HG02970 (cell line): ENCODE data around the gene DPH1.

Source experiments
- ATAC-seq: cut with Tn5 transposase; IDR thresholded peaks from one replicate; pipeline ENCODE4 v1.9.1; 2021; ENCODE audit warnings: mild to moderate bottlenecking, moderate library complexity, moderate number of reproducible peaks; ENCODE audit not compliant: unreplicated experiment, low FRiP score

The DPH1 gene

DNA sequence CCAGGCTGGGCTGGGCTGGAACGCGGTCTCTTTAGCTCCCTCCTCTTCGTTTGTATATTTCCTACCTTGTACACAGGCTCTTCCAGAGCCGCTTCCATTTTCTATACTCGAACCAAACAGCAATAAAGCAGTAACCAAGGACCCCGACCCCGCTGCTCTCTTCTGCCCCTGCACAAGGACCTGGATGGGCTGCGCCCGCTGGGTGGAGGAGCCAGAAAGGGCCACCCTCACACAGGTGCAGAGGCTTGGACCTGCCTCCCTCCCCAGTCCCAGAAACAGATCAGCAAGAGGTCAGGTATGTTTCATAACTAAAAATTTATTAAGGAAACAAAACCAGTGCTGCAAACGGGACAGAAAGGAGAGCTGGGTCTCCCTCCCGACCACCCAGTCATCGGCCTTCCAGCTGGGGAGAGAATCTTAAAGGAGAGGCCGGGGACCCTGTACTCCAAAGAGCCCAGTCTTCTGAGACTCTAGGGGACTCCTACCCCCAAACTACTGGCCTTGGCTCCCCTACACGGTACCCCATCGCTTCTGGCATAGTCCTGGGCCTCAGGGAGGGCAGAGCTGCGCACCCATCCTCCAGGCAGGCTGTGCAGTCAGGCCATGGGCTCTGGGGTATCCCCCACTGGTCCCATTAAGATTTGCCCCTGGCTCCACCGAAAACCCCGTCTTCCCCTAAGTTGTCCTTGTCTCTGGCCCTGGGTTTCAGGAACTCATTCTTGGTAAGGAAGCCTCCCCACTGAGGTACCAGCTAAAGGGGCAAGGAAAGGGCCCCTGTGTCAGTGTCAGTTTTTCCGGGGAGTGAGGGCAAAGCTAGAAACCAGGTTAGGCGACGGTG is 29.8 kb downstream of the DPH1 start:
- ATAC-seq: no peak

DNA sequence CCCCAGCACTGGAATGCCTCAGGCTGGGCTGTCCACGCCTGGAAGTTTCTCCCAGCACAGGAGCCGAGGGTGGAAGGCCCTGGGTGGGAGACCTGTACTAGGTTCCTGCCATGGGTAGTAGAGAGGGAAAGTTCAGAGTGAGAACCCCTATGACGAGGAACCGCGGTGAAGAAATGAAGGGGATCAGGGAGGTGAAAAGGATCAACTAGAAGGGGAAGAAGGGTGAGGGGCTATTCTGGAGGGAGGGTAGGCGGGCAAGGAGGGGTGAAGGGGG is 30.4 kb downstream of the DPH1 start:
- ATAC-seq: no peak

DNA sequence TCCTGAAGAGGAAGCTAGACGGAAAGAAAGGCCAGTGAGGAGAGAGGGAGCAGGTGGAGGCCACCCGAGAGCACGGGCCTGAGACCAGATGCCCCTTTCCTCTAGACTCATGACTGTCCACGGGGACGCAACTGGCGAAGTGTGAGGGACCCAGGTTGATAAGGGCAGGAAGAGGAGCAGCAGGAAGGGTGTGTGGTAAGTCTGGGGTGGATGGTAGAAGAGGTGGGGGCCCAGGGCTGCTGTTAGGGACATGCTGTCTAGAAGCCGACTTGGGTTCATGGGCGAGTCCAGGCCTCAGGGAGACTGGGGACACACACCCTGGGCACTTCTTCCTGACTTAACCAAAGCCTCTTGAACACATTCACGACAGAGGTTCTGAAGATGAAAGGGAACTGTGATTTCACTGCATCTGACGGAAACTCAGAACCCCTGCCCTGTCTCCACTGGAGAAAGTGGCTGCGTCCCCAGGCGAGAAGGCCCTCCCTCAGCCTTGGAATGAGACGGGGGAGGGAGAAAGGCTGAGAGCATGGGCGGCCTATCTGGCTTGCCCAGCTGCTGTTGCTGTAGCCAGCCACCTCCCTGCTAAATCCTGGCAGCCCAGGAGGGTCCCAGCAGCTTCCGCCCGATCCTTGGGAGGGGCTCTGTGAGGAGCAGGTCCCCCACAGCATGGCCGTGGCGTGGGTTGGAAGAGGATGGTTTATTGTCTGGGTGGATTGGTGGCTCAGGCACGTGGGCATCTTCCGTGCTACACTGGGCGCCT is 30.9 kb downstream of the DPH1 start:
- no peak for ATAC-seq

DNA sequence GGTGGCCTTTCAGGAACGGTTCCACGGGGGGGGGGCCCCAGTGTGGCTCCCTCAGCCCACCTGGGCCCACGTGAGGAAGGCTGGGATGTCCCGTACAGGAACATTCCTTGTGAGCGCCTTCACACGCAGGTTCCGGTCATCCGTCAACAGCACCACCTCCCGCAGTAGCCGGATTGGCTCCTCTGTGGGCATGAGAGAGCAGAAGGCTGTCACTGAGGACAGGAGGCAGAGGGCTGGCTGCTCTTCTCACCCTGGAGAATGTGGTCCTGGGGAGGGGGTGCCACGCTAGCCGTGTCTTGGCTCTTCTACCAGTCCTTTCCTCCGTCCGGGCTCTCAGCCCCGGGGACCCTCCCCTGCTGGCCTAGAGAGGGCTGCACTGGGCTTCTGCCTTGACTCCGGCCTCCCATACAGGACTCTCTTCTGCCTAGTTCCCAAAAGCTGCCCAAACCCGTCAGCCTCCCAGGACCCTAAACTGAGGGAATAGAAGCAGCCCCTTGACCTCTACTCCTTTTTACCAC is 31.5 kb downstream of the DPH1 start:
- no peak for ATAC-seq

DNA sequence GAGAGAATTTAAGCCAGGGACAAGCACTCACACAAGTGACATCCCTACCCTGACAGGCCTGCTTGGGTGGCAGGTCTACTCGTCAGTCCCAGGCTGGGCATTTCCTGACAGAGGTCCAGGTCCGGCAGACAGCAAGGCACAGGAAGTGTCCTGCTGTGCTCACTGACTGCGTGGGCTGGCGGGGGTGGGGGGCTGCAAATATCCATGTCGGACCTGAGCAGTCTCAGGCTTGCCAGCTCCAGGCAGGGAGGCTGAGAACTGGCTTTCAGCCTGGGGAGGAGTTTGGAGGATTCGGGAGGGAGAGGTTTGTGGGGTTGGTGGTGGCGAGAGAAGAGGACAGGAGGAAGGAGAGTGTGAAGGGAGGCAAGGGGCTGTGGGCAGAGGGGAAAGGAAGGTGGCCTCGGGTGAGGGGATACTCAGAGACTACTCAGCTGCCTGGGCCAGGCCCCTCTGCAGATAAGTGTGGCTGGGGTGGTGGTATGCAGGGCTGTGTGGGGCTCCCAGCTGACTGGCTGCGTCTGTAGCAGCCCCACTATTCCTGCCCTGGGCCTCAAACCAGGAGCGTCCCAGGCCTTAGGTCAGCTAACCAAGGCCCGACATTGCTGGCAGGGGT is 32.7 kb downstream of the DPH1 start:
- ATAC-seq: no peak

DNA sequence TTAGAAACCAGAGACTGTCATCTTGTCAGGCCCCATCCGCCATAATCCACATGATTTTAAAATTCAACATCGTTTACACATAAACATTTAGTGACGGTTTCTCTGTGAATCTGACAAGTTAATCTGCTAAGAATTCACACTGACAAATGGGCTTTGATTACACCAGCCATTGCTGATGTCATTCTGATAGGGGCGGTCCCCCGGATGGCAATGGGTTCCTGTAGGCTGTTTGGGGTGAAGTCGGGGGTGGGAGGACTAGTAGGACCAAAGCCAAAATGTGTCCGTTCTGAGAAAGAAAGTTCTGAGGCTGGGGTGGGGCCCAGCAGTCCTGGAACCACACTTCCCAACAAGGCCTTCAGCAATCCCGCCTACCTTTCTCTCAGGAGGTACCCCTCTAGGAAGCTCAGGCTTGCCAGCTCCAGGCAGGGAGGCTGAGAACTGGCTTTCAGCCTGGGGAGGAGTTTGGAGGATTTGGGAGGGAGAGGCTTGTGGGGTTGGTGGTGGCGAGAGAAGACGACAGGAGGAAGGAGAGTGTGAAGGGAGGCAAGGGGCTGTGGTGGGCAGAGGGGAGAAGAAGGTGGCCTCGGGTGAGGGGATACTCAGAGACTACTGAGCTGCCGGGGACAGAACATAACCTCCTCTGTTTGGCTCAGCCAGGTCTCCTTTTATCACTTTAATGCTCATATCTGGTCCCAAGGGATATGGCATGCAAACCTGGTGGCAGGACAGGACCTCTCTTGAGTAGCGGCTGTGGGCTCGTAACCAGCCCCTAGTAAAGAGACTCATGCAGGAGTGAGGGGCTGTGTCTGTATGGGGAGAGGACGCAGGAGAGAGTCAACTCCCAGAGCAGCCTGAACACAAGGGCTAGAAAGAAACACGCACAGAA is 33.6 kb downstream of the DPH1 start:
- ATAC-seq: no peak

DNA sequence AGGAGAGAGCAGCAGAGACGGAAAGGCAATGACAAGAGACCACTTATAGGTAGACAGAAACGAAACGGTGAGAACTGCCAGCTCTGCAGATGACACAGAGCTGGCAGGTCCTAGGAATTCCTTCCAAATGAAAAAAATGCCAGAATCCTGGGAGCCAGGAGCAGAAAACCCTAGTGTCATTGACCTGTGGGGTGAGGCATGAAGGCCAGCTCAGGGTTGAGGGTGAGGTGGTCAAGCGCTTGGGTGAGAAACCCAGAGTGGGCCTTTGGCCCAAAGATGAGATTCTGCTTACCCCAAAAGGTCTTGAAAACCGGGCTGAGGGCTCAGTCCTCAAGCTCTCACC is 34.2 kb downstream of the DPH1 start:
- ATAC-seq: no peak

DNA sequence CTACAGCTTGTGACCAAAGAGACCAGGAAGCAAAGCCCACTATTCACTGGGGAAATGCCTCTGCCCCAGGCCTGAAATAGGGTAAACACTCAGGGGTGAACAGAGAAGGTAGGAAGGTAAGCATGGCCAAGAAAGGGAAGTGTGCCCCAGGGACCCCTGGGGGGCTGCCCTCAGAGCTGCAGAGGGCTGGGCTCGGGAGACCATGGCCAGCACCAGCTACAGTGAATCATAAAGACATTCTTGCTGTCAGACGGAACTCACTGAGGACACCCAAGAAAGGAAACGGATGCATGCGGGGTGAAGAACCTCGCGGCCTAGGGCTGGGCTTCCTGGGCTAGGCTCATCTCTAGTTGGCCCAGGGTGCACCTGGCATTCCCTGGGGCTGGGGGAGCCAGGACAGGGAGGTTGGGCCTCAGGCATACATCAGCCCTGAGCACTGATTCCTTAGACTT is 34.6 kb downstream of the DPH1 start:
- no peak for ATAC-seq

DNA sequence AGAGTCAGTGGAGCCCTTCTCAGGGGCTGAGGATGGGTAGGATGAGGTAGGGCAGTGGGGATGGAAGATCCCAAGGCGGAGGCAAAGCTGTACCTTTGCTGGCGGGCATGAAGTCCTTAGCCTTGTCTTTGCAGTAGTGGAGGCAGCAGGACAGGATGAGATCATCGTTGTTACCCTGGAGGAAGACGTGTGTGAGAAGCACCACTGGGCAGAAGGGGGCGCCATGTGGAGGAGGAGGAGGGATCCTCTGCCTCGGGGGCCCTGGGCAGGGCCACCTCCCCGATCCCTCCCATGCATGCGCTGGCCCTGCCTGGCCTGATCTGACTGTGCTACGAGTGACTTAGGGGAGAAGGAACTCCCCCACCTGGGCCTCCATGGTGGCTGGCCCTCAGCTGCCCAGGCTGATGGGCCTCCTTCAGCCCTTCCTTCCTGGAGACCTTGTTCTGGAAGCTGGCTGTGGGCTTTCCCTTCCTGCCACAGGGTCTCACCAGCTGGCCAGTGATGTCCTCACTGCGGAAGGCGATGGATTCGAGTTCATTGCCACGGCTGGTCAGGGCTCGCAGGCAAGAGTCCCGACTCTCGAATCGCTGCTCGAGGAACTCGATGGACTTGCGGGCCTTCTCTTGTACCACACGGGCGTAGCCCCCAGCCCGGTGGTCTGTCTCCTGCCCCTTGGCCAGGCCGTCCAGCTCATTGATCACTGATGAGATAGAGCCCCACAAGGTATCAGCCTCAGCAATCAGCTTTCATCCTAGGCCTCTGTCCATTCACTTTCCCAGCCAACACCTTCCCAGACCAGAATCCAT is 35.2 kb downstream of the DPH1 start:
- ATAC-seq: no peak

DNA sequence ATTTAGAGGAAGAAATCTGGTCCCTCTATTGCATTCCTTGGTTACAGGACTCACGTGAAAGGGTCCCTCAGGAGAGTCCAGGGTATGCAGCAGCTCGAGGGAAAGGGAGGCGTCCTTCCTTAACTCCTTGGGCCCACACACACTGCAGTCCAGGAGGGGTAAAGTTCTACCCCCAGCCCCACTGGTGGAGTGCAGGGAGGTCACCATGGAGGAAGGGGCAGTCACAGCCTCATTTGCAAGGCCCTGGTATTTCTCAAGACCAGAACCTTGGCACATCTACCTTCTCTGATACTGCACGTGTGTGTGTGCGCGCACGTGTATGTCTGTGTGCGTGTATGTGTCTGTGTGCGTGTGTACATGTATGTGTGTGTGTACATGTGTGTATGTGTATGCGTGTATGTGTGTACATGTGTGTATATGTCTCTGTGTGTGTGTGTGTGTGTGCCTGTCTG is 36.0 kb downstream of the DPH1 start:
- no peak for ATAC-seq

DNA sequence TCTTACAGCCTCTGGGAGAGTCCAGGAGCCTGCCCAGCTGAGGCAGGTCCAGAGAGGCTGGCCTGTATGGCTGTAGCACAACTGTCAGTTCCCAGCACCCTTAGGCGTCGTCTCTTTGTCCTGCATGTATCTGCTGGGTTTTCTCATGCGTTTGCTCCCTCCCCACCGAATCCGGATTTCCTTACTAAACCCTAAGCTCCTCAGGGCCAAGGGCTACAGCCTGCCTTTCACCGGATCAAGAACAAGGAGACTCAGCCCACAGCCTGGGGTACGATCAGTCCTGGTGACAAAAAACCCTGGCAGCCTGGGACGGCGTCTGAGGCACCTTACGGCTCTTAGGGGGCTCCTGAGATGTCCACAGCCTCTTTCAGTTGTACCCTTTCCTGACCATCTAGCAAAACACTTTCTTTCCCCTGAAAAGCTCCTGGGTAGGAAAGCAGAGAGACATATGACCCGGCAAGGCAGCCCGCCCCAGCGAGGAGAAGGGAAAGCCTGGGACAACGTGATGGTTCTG is 37.2 kb downstream of the DPH1 start:
- no peak for ATAC-seq

DNA sequence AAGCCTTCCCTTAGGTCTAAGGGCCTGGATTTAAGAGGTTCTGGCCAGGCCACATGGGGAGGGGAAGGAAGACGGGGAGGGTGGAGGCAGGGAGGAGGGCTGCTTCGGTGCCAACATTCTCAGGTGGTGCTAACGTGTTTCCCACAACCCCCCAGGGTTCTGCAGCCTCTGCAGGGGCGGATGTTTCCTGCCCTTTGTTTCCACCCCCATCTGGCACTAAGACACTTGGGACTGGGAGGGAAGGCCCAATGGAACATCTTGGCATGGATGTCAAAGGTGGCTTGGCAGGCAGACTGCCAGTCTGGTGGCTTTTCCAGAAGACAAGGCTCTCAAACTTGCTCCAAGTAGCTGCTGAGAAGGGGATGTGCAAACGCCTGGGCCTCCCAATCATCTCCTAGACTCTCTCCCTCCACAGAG is 37.7 kb downstream of the DPH1 start:
- no peak for ATAC-seq

DNA sequence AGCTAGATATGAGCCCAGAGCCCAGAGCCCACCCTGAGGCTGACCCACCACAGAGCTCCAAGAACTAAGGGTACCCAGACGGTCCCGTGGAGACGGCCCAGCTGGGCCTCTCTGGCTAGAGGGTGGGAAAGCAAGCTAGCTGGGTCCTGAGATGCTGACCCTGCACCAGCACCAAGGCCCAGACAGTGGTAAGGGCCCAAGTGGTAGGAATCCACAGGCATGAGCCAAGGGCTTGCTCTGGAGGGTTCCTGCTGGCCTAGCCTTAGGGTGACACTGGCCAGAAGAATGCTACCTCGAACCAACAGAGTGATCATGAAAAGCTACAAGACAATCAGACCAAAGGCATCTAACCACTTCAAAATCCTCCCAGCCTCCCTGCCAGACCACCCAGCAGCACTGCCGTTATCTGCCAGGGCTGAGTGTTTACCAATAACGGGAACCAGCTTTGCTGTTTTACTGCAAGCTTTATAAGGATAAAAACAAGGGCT is 38.1 kb downstream of the DPH1 start:
- no peak for ATAC-seq

DNA sequence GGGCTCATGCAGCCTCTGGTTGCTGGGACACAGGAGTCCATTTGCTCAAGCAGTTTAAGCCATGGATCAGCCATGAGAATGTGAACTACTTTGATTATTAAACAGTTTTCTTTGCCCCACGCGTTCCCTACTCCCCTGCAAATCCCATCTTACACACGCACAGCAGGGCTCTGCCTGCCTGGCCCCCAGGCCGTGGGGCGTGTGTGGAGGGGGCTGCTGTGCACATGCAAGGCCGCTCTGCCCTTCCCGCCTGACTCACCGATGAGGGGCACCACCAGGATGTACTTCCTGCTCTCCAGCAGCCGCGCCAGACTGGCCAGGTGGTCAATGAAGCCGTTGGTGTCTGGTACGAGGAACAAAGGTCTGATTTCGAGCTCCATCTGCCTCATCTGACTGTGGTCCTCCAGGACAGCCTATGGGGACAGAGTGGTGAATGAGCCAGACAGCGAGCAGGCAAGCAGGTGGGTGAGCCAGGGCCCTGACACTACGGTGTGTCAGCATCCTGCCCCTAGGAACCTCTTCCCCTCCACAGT is 38.6 kb downstream of the DPH1 start:
- no peak for ATAC-seq

DNA sequence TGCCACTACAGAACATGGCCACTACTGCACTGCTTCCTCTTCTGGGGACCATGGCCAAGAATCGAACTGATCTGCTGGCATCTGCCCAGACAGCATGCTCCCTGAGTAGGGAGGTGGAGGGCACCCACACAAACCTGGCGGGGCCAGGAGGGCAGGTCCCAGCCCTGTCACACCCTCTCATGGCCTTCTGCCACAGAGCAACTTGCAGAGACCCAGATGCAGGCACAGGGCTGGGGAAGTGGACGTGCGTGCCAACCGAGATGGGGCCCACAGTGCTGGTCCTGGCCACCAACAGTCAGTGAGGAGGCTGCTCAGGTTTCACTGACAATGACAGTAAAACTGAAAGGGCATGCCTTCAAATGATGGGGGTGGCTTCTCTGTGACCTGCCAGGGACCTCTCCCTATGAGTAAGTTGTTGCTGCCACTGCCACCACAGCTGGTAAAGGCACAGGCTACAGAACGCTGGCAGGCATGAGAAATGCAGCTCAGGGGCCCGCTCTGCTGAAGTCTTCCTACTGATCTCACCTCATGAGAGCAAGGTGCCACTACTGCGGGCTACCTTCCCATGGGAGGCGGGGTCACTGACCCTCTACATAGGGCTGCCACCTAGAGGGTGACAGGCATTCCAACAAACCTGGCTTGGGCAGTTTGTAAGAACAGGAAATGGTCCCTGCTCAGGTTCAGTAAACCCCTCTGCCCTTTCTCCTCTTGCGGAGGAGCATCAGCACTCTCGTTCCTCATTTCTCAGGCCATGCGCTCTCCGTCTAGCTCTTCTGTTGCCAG is 40.5 kb downstream of the DPH1 start:
- peak; percentile 73 for ATAC-seq

DNA sequence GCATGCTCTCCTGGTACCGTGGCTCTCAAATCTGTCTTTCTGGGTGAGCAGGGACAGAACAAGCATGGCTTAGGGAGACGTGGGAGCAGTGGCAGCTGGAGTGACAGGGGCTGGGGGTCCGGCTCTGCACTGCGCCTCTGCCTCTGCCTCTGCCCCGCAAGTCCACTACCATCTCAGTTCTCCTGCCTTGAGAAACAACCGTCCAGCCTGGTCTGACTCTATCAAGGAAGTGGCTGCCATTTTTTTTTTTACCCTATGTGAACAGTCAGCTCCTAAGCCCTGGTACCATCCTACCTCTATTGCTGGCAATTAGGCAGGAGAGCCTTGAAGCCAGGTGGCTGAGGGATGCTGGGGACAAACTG is 41.1 kb downstream of the DPH1 start:
- ATAC-seq: no peak

DNA sequence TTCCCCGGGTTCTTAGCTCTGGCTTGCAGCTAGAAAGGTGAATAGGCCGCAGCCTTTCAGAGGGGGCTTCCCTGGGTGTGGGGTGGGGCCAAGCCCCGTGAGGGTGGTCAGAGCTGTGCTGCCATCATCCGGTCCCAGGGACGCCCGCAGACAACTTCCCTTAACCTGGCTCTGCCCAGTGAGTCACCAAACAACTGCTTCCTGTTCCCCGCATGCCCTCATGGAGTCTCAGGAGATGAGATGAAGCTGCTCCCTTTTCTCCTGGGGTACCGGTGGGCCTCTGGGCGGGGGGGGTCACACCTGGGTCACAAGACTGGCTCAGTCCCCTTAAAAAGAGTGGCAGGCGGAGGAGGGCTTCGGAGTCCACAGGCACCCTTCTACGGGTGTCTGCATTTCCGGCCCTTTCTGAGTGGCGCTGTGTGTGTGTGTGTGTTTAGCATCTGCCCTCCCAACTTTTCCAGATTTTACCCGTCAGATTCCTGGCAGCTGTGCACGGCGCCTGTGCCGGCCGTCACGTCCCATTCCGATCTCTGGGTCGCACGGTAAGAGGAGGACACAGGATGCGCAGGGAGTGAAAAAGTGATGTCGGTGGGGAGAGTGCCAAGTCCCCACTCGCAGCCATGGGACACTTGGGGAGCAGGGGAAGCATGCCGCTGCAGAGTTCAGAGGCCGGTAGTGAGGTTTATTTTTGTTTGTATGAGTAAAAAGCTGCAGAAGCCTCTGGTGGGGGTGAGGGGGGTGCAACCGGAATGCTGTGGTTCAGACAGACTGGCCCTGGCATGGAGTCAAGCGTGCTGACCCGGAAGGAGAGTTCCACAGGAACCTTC is 41.7 kb downstream of the DPH1 start:
- ATAC-seq: no peak
